IMR-90 (cell line): ENCODE data around the gene ADGRL1. TPM values are rescaled to one million over a fixed set of nuclear protein-coding genes. Genes with fewer than 3 reads are reported as not detected.

Experiments used
- ATAC-seq: fragments of 200-7000 bp; cut with Tn5 transposase; 2 replicates; pipeline ENCODE4 v1.9.1; 2020; ENCODE audit warnings: low read depth, mild to moderate bottlenecking, moderate library complexity
- BruUV-seq: library from RNA; stranded (reverse); fragments of 400-500 nt; replicated peaks from 2 replicates; lab custom pipeline; 2021; lab: Mats Ljungman, UMichigan
- CTCF ChIA-PET: fragments of 300-600 bp; formaldehyde crosslinking; extraction: SDS; loops from one replicate; lab custom pipeline; 2021; ENCODE audit warnings: antibody characterized with exemption; lab: Yijun Ruan, JAX
- POLR2A ChIA-PET: fragments of 300-600 bp; sonication (Branson Sonifier 250); formaldehyde crosslinking; loops from one replicate; lab custom pipeline; 2022; ENCODE audit warnings: antibody characterized with exemption; ENCODE audit not compliant: unreplicated experiment; lab: Charles Lee
- DNase-seq: peaks from one replicate; pipeline ENCODE4 v3.0.0; 2013
- H2AFZ ChIP-seq: replicated peaks from 2 replicates; pipeline ENCODE3; 2013; ENCODE audit warnings: low read length, mild to moderate bottlenecking; ENCODE audit not compliant: poor library complexity
- H2AK5ac ChIP-seq: 2 replicates; pipeline ENCODE4 v1.6.1; 2013; ENCODE audit warnings: low read depth, low read length, inconsistent platforms
- H2AK9ac ChIP-seq: replicated peaks from 2 replicates; pipeline ENCODE3; 2013; ENCODE audit warnings: mild to moderate bottlenecking, low read depth, low read length, moderate library complexity; ENCODE audit not compliant: poor library complexity
- H2BK120ac ChIP-seq: 2 replicates; pipeline ENCODE4 v1.6.1; 2013; ENCODE audit warnings: low read depth, low read length, inconsistent platforms
- H2BK15ac ChIP-seq: 3 replicates; pipeline ENCODE4 v1.6.1; 2013; ENCODE audit warnings: low read depth, low read length, inconsistent platforms
- H2BK20ac ChIP-seq: 2 replicates; pipeline ENCODE4 v1.6.1; 2013; ENCODE audit warnings: low read depth, mild to moderate bottlenecking, inconsistent platforms, low read length, moderate library complexity
- H2BK5ac ChIP-seq: 2 replicates; pipeline ENCODE4 v1.6.1; 2013; ENCODE audit warnings: mild to moderate bottlenecking, low read depth, low read length, inconsistent platforms; ENCODE audit not compliant: poor library complexity, severe bottlenecking
- H3K14ac ChIP-seq: replicated peaks from 2 replicates; pipeline ENCODE4 v1.6.1; 2013; ENCODE audit warnings: low read depth, low read length, inconsistent platforms
- H3K18ac ChIP-seq: 2 replicates; pipeline ENCODE4 v1.6.1; 2013; ENCODE audit warnings: low read depth, low read length, control low read depth
- H3K23ac ChIP-seq: 2 replicates; pipeline ENCODE4 v1.6.1; 2013; ENCODE audit warnings: low read depth, low read length, inconsistent platforms
- H3K27ac ChIP-seq: 2 replicates; pipeline ENCODE4 v1.5.1; 2013; ENCODE audit warnings: mild to moderate bottlenecking, control low read depth, low read length; ENCODE audit not compliant: insufficient read depth
- H3K27me3 ChIP-seq: 2 replicates; pipeline ENCODE4 v1.6.1; 2013; ENCODE audit warnings: low read length; ENCODE audit not compliant: control insufficient read depth, insufficient read depth
- H3K36me3 ChIP-seq: 2 replicates; pipeline ENCODE4 v1.6.1; 2013; ENCODE audit warnings: low read length, mixed read lengths; ENCODE audit not compliant: control insufficient read depth, insufficient read depth
- H3K4ac ChIP-seq: 2 replicates; pipeline ENCODE4 v1.6.1; 2013; ENCODE audit warnings: low read depth, low read length, inconsistent platforms
- H3K4me1 ChIP-seq: 2 replicates; pipeline ENCODE4 v1.6.1; 2013; ENCODE audit warnings: low read length, mixed read lengths; ENCODE audit not compliant: control insufficient read depth, insufficient read depth
- H3K4me2 ChIP-seq: 2 replicates; pipeline ENCODE4 v1.6.1; 2013; ENCODE audit warnings: low read depth, mild to moderate bottlenecking, control low read depth, low read length, moderate library complexity
- H3K4me3 ChIP-seq: 2 replicates; pipeline ENCODE4 v1.5.1; 2013; ENCODE audit warnings: low read depth, mild to moderate bottlenecking, control low read depth, low read length, moderate library complexity; ENCODE audit not compliant: insufficient read depth
- H3K56ac ChIP-seq: 2 replicates; pipeline ENCODE4 v1.6.1; 2013; ENCODE audit warnings: low read length, inconsistent platforms; ENCODE audit not compliant: insufficient read depth; ENCODE audit errors: extremely low read depth
- H3K79me1 ChIP-seq, 2 experiments: 2 replicates each; pipeline ENCODE4 v1.6.1; 2013; ENCODE audit warnings: low read length in 2 of 2, inconsistent platforms in 1 of 2, low read depth in 1 of 2
- H3K9ac ChIP-seq: 2 replicates; pipeline ENCODE4 v1.6.1; 2013; ENCODE audit warnings: low read depth, low read length, control low read depth
- H3K9me1 ChIP-seq: 2 replicates; pipeline ENCODE4 v1.6.1; 2013; ENCODE audit warnings: low read length, inconsistent platforms; ENCODE audit not compliant: insufficient read depth
- H3K9me3 ChIP-seq: 2 replicates; pipeline ENCODE4 v1.6.1; 2013; ENCODE audit warnings: low read length; ENCODE audit not compliant: control insufficient read depth, insufficient read depth
- H4K20me1 ChIP-seq: 2 replicates; pipeline ENCODE4 v1.6.1; 2013; ENCODE audit warnings: low read length, inconsistent platforms; ENCODE audit not compliant: insufficient read depth
- H4K5ac ChIP-seq: 2 replicates; pipeline ENCODE4 v1.6.1; 2013; ENCODE audit warnings: mild to moderate bottlenecking, low read depth, low read length, control low read depth
- H4K8ac ChIP-seq, 2 experiments: 2 replicates each; pipeline ENCODE4 v1.6.1; 2013; ENCODE audit warnings: low read depth in 2 of 2, low read length in 2 of 2, control low read depth in 1 of 2, inconsistent platforms in 1 of 2
- H4K91ac ChIP-seq: 2 replicates; pipeline ENCODE4 v1.6.1; 2013; ENCODE audit warnings: low read depth, low read length, inconsistent platforms; ENCODE audit not compliant: insufficient read depth
- BHLHE40 ChIP-seq: fragments of 150-350 bp; IDR thresholded peaks from 2 replicates; pipeline ENCODE4 v1.6.1; 2016; ENCODE audit warnings: mild to moderate bottlenecking, low read depth, low read length
- CHD1 ChIP-seq: IDR thresholded peaks from 2 replicates; pipeline ENCODE4 v1.6.1; 2012; ENCODE audit warnings: low read depth, low read length, improper control_type of control experiment
- CTCF ChIP-seq: conservative IDR thresholded peaks from 2 replicates; pipeline ENCODE4 v1.5.1; 2012; ENCODE audit warnings: mild to moderate bottlenecking, low read depth, low read length, improper control_type of control experiment
- ELK1 ChIP-seq: fragments of 150-350 bp; IDR thresholded peaks from 2 replicates; pipeline ENCODE4 v1.6.1; 2016; ENCODE audit warnings: low read depth, mild to moderate bottlenecking, low read length, moderate library complexity, borderline replicate concordance
- FOS ChIP-seq: fragments of 150-350 bp; IDR thresholded peaks from 2 replicates; pipeline ENCODE4 v1.6.1; 2016; ENCODE audit warnings: low read depth, low read length
- MAFK ChIP-seq: IDR thresholded peaks from 2 replicates; pipeline ENCODE4 v1.6.1; 2012; ENCODE audit warnings: low read depth, low read length, improper control_type of control experiment
- MAZ ChIP-seq: IDR thresholded peaks from 2 replicates; pipeline ENCODE4 v1.6.1; 2012; ENCODE audit warnings: low read depth, mild to moderate bottlenecking, low read length, improper control_type of control experiment, moderate library complexity, borderline replicate concordance
- MXI1 ChIP-seq: IDR thresholded peaks from 2 replicates; pipeline ENCODE4 v1.6.1; 2012; ENCODE audit warnings: low read depth, mild to moderate bottlenecking, low read length, moderate library complexity, borderline replicate concordance
- RAD21 ChIP-seq: IDR thresholded peaks from 2 replicates; pipeline ENCODE4 v1.6.1; 2012; ENCODE audit warnings: low read length, improper control_type of control experiment
- RCOR1 ChIP-seq: IDR thresholded peaks from 2 replicates; pipeline ENCODE4 v1.6.1; 2012; ENCODE audit warnings: mild to moderate bottlenecking, low read length, improper control_type of control experiment; ENCODE audit not compliant: insufficient replicate concordance
- RFX5 ChIP-seq: IDR thresholded peaks from 2 replicates; pipeline ENCODE4 v1.8.0; 2012; ENCODE audit warnings: low read depth, mild to moderate bottlenecking, low read length, moderate library complexity
- SMC3 ChIP-seq: fragments of 150-350 bp; IDR thresholded peaks from 2 replicates; pipeline ENCODE4 v1.6.1; 2016; ENCODE audit warnings: low read depth, mild to moderate bottlenecking, antibody characterized with exemption, low read length, moderate library complexity
- USF2 ChIP-seq: fragments of 150-350 bp; IDR thresholded peaks from 2 replicates; pipeline ENCODE4 v1.6.1; 2017; ENCODE audit warnings: mild to moderate bottlenecking, antibody characterized with exemption, low read length, low read depth
- WGBS, 2 experiments: methylation state at CpG; one replicate each; pipeline versions ENCODE4 v1.1.5 to v1.1.7; 2013; ENCODE audit warnings: missing lambda C conversion rate in 2 of 2; ENCODE audit not compliant: insufficient read length in 1 of 2; ENCODE audit errors: extremely low coverage in 2 of 2; 5-methylcytosine and 5-hydroxymethylcytosine counted together
- dilution Hi-C: fragments of 300-500 bp; cut with HindIII; formaldehyde crosslinking; loops from one replicate; pipeline ENCODE4 v1.14.3; 2018; ENCODE audit warnings: low sequenced_read_pairs; ENCODE audit not compliant: unreplicated experiment
- in situ Hi-C: fragments of 300-500 bp; cut with MboI; formaldehyde crosslinking; loops from 3 replicates; pipeline ENCODE4 v1.14.3; 2019; ENCODE audit warnings: low sequenced_read_pairs, inconsistent platforms, mixed read lengths
- intact Hi-C: fragments of 100-400 bp; cut with micrococcal nuclease; formaldehyde crosslinking; loops from 2 replicates; pipeline ENCODE4 v1.10.0; 2022
- polyA plus RNA-seq, 3 experiments: library from polyadenylated mRNA; depleted of rRNA; stranded (reverse); fragments of >200 nt; gene quantifications; 2 replicates each; pipeline ENCODE4 v1.2.3, GENCODE V29; 2012; ENCODE audit warnings: low replicate concordance in 1 of 3
- total RNA-seq: library from RNA; depleted of rRNA; stranded (reverse); fragments of >200 nt; gene quantifications from 2 replicates; pipeline ENCODE4 v1.2.3, GENCODE V29; 2012

ADGRL1 gene
- total and polyA plus RNA-seq, 2 of the 4 experiments (the other 2 are of a cell fraction) = 0.72 to 2.2 TPM

GRCh38 chr19:14177496-14178074 is 28.4 kb downstream of the ADGRL1 start:
- POLR2A ChIA-PET = no interaction called here
- H3K4me3 ChIP-seq = no peak overlapping the region
- no peak overlapping the region for H3K56ac ChIP-seq
- H2AK9ac ChIP-seq = no peak overlapping the region
- H3K9ac ChIP-seq = no peak overlapping the region
- in situ Hi-C loops = no loop called here
- H2AK5ac ChIP-seq = no peak overlapping the region
- H2AFZ ChIP-seq = no peak overlapping the region
- H3K79me1 ChIP-seq = no peaks in the 10 kb centered on the region
- CTCF ChIA-PET = no interaction called here
- no peaks in the 10 kb centered on the region for H4K20me1 ChIP-seq
- BruUV-seq = no TSS peak
- no peak overlapping the region for H3K4ac ChIP-seq
- no peaks in the 10 kb centered on the region for H3K9me3 ChIP-seq
- no peaks in the 10 kb centered on the region; the same call in 1 of the 2 replicates for H3K9me1 ChIP-seq
- no peak for DNase-seq
- no peaks in the 10 kb centered on the region for H3K4me1 ChIP-seq
- H3K18ac ChIP-seq = no peak overlapping the region
- no peak overlapping the region for H3K14ac ChIP-seq
- H3K27ac ChIP-seq = no peak overlapping the region
- no peak overlapping the region for H2BK15ac ChIP-seq
- no peak overlapping the region for H4K5ac ChIP-seq
- no peak overlapping the region for H2BK20ac ChIP-seq
- H3K36me3 ChIP-seq = no peaks in the 10 kb centered on the region
- ATAC-seq = no peak
- no peak overlapping the region for H3K23ac ChIP-seq
- H4K8ac ChIP-seq = no peak overlapping the region
- no peak overlapping the region for H2BK5ac ChIP-seq
- TF ChIP-seq SMC3 (no peak), CTCF (no peak), USF2 (no peak), MAZ (no peak), RFX5 (no peak), RCOR1 (no peak), CHD1 (no peak), MAFK (no peak), BHLHE40 (no peak), MXI1 (no peak), ELK1 (no peak), FOS (no peak), RAD21 (no peak)
- H3K4me2 ChIP-seq = no peak overlapping the region
- intact Hi-C loops = no loop called here
- no peak overlapping the region for H4K91ac ChIP-seq
- WGBS, 2 experiments = 91% methylated on average over 10 of the region's 23 CpGs; no CpG with 5 or more reads in 1 of the 2 experiments
- H2BK120ac ChIP-seq = no peak overlapping the region
- dilution Hi-C loops = no loop called here
- no peaks in the 10 kb centered on the region for H3K27me3 ChIP-seq
